Panc1 (cell line): ENCODE results near the gene ELMO1.

Experiments used
- CTCF ChIP-seq: fragments of 450-650 bp; IDR thresholded peaks from 2 replicates; pipeline ENCODE4 v1.5.1; 2017; ENCODE audit warnings: mild to moderate bottlenecking
- POLR2AphosphoS5 ChIP-seq: IDR thresholded peaks from 2 replicates; pipeline ENCODE4 v1.6.1; 2012; ENCODE audit warnings: mild to moderate bottlenecking, low read depth, low read length, moderate library complexity

- no peak for TF ChIP-seq CTCF
- no peak for TF ChIP-seq POLR2AphosphoS5
Measured at GRCh38 chr7:37211097-37211880, 237.4 kb downstream of the ELMO1 start.
